HS-5 (cell line): ENCODE results near the gene TMEM170B.

Experiments
- DNase-seq: peaks from one replicate; pipeline ENCODE4 v3.0.0-alpha.2; 2012; ENCODE audit warnings: low read depth

The TMEM170B gene

GRCh38 chr6:11537229-11538051 is at the start of gene TMEM170B:
TMEM170B (plus strand) TSS chr6:11537749; CDS start chr6:11538278, 529 bp downstream.
- DNase-seq = peak; percentile 55

GRCh38 chr6:11490996-11491395 is 46.6 kb upstream of the TMEM170B start:
- no peak for DNase-seq

GRCh38 chr6:11491596-11492463 is 45.7 kb upstream of the TMEM170B start:
- DNase-seq = no peak

GRCh38 chr6:11492464-11493290 is 44.9 kb upstream of the TMEM170B start:
- no peak for DNase-seq

- no peak for DNase-seq
Measured at GRCh38 chr6:11493974-11494373, 43.6 kb upstream of the TMEM170B start.

GRCh38 chr6:11494786-11495564 is 42.6 kb upstream of the TMEM170B start:
- DNase-seq = no peak

- no peak for DNase-seq
Measured at GRCh38 chr6:11495565-11496145, 41.9 kb upstream of the TMEM170B start.

- peak; percentile 57 for DNase-seq
Measured at GRCh38 chr6:11496152-11497060, 41.1 kb upstream of the TMEM170B start.

GRCh38 chr6:11497107-11497506 is 40.4 kb upstream of the TMEM170B start:
- DNase-seq = no peak

GRCh38 chr6:11497881-11498280 is 39.7 kb upstream of the TMEM170B start:
- no peak for DNase-seq

- peak; percentile 65 for DNase-seq
Measured at GRCh38 chr6:11500008-11500407, 37.5 kb upstream of the TMEM170B start.

- DNase-seq = no peak
Measured at GRCh38 chr6:11509471-11509870, 28.1 kb upstream of the TMEM170B start.

GRCh38 chr6:11514672-11515071 is 22.9 kb upstream of the TMEM170B start:
- no peak for DNase-seq

- no peak for DNase-seq
Measured at GRCh38 chr6:11515763-11516162, 21.8 kb upstream of the TMEM170B start.

- no peak for DNase-seq
Measured at GRCh38 chr6:11522812-11523605, 14.5 kb upstream of the TMEM170B start.

- DNase-seq = peak; percentile 63
Measured at GRCh38 chr6:11525468-11526155, 11.9 kb upstream of the TMEM170B start.

GRCh38 chr6:11526156-11526505 is 11.4 kb upstream of the TMEM170B start:
- DNase-seq = no peak

- no peak for DNase-seq
Measured at GRCh38 chr6:11527274-11527870, 10.2 kb upstream of the TMEM170B start.
